Cardiac fibroblast (primary cell): ENCODE results near the gene FRS2.

ENCODE experiments used
- DNase-seq, 2 donors: peaks; one replicate each; pipeline versions ENCODE4 v3.0.0 to v3.0.0-alpha.2; 2010; ENCODE audit warnings: low read depth in 2 of 2
- H3K4me3 ChIP-seq, 2 donors: replicated peaks in 1 of 2; 1 replicate in 1 of 2; 2 replicates in 1 of 2; pipeline ENCODE4 v1.5.1; 2011; ENCODE audit warnings: low read depth in 2 of 2, low read length in 2 of 2, mild to moderate bottlenecking in 2 of 2, moderate library complexity in 1 of 2
- CTCF ChIP-seq: IDR thresholded peaks from one replicate; pipeline ENCODE4 v1.5.1; 2011; ENCODE audit warnings: low read depth, mild to moderate bottlenecking, low read length, inconsistent platforms

FRS2 gene

GRCh38 chr12:69513297-69513696, 43.1 kb downstream of the FRS2 start:
- no peak for DNase-seq
- TF ChIP-seq CTCF: no peak
- no peak overlapping the region for H3K4me3 ChIP-seq

GRCh38 chr12:69514111-69514510, 43.9 kb downstream of the FRS2 start:
- no peak overlapping the region for H3K4me3 ChIP-seq
- no peak for DNase-seq
- no peak for TF ChIP-seq CTCF

- no peak for TF ChIP-seq CTCF
Observed at GRCh38 chr12:69514845-69515244, 44.7 kb downstream of the FRS2 start.

GRCh38 chr12:69515394-69515930, 45.3 kb downstream of the FRS2 start:
- H3K4me3 ChIP-seq: no peak overlapping the region
- TF ChIP-seq CTCF: no peak
- DNase-seq: no peak

More at GRCh38 chr12:69514845-69515244, 44.7 kb downstream of the FRS2 start:
- DNase-seq: no peak
- no peak overlapping the region for H3K4me3 ChIP-seq

- no peak for TF ChIP-seq CTCF
- DNase-seq: no peak
- no peak overlapping the region for H3K4me3 ChIP-seq
Observed at GRCh38 chr12:69516950-69517349, 46.8 kb downstream of the FRS2 start.

GRCh38 chr12:69517406-69517805, 47.2 kb downstream of the FRS2 start:
- no peak overlapping the region for H3K4me3 ChIP-seq
- DNase-seq: no peak
- TF ChIP-seq CTCF: no peak

GRCh38 chr12:69519871-69520270, 49.7 kb downstream of the FRS2 start:
- no peak for TF ChIP-seq CTCF
- DNase-seq: no peak
- H3K4me3 ChIP-seq: no peak overlapping the region
